HepG2 (cell line): ENCODE data around the gene TSPAN9. TPM values are rescaled to one million over a fixed set of nuclear protein-coding genes. Genes with fewer than 3 reads are reported as not detected.

Source experiments
- ATAC-seq: fragments of 200-7000 bp; cut with Tn5 transposase; 3 replicates; pipeline ENCODE4 v1.9.1; 2020; ENCODE audit warnings: mild to moderate bottlenecking, moderate library complexity
- BruUV-seq: library from RNA; stranded (reverse); fragments of 400-500 nt; replicated peaks from 2 replicates; lab custom pipeline; 2021; lab: Mats Ljungman, UMichigan
- CTCF ChIA-PET: fragments of 300-600 bp; formaldehyde crosslinking; extraction: SDS; loops from one replicate; lab custom pipeline; 2021; ENCODE audit warnings: low total read pairs, inconsistent platforms, low intra/inter-chr PET ratio; lab: Yijun Ruan, JAX
- POLR2A ChIA-PET: fragments of 350-600 bp; sonication (Branson Sonifier 250); formaldehyde crosslinking; loops from one replicate; lab custom pipeline; 2020; ENCODE audit warnings: antibody characterized with exemption, inconsistent platforms; lab: Yijun Ruan, JAX
- DNase-seq: peaks from one replicate; pipeline ENCODE4 v3.0.0-alpha.2; 2015; ENCODE audit warnings: low spot score
- FAIRE-seq: peaks from 3 replicates; lab custom pipeline; 2011; peaks lifted over from hg19 to GRCh38; lab: Jason Lieb, UNC
- H2AFZ ChIP-seq: one replicate; pipeline ENCODE4 v1.6.1; 2011; ENCODE audit warnings: low read length, inconsistent platforms
- H3K27ac ChIP-seq: fragments of 300-600 bp; 3 replicates; pipeline ENCODE4 v1.8.0; 2011; ENCODE audit warnings: mixed run types, mild to moderate bottlenecking, mixed read lengths, low read length, inconsistent platforms; ENCODE audit not compliant: insufficient read depth; ENCODE audit errors: extremely low read length
- H3K27me3 ChIP-seq, 2 experiments: fragments of 200-600 bp in 1 of 2; 2 replicates in 1 of 2; 3 replicates in 1 of 2; pipeline versions ENCODE4 v1.6.0 to v1.8.0; 2011; ENCODE audit warnings: low read length in 2 of 2, mild to moderate bottlenecking in 2 of 2, moderate library complexity in 2 of 2, inconsistent platforms in 1 of 2; ENCODE audit not compliant: insufficient read depth in 2 of 2, control insufficient read depth in 1 of 2
- H3K36me3 ChIP-seq, 2 experiments: fragments of 200-600 bp in 1 of 2; replicated peaks in 1 of 2; 2 replicates in 1 of 2; 3 replicates in 1 of 2; pipeline versions ENCODE4 v1.5.1 to v1.8.0; 2011; ENCODE audit warnings: low read length in 2 of 2, inconsistent platforms in 1 of 2; ENCODE audit not compliant: insufficient read depth in 2 of 2, control insufficient read depth in 1 of 2
- H3K4me1 ChIP-seq: 2 replicates; pipeline ENCODE4 v1.5.1; 2012; ENCODE audit warnings: low read length, inconsistent platforms; ENCODE audit not compliant: insufficient read depth
- H3K4me2 ChIP-seq: 2 replicates; pipeline ENCODE4 v1.6.0; 2011; ENCODE audit warnings: low read depth, low read length, inconsistent platforms
- H3K4me3 ChIP-seq, 3 experiments: fragments of 200-600 bp in 1 of 3; sonication (generic), shearing (Covaris generic) in 1 of 3; replicated peaks in 1 of 3; 2 replicates each; pipeline ENCODE4 v1.5.1; 2011 to 2016; ENCODE audit warnings: low read length in 3 of 3, inconsistent platforms in 2 of 3, low read depth in 2 of 3, mild to moderate bottlenecking in 2 of 3, control low read depth in 1 of 3, mixed read lengths in 1 of 3; ENCODE audit not compliant: insufficient read depth in 1 of 3
- H3K79me2 ChIP-seq: one replicate; pipeline ENCODE4 v1.6.1; 2011; ENCODE audit warnings: low read length, inconsistent platforms; ENCODE audit not compliant: insufficient read depth
- H3K9ac ChIP-seq: 2 replicates; pipeline ENCODE4 v1.6.0; 2011; ENCODE audit warnings: mild to moderate bottlenecking, low read depth, low read length, inconsistent platforms; ENCODE audit not compliant: insufficient read depth
- H3K9me3 ChIP-seq: 2 replicates; pipeline ENCODE4 v1.5.1; 2012; ENCODE audit warnings: mild to moderate bottlenecking, low read length
- H4K20me1 ChIP-seq: 2 replicates; pipeline ENCODE4 v1.6.0; 2011; ENCODE audit warnings: inconsistent platforms, mild to moderate bottlenecking, low read length, moderate library complexity; ENCODE audit not compliant: insufficient read depth
- KDM5B ChIP-seq: sonication (generic); formaldehyde crosslinking; IDR thresholded peaks from 2 replicates; pipeline ENCODE4 v1.4.0; 2020; ENCODE audit warnings: missing genetic modification reagents, mild to moderate bottlenecking, borderline replicate concordance
- NCOR1 ChIP-seq: fragments of 200-600 bp; sonication (generic); IDR thresholded peaks from 2 replicates; pipeline ENCODE4 v1.7.0; 2017; ENCODE audit warnings: antibody characterized with exemption, low read length, borderline replicate concordance
- NFIC ChIP-seq: IDR thresholded peaks from 2 replicates; pipeline ENCODE4 v1.6.1; 2012; ENCODE audit warnings: mild to moderate bottlenecking, low read length, inconsistent platforms
- PPARG ChIP-seq: conservative IDR thresholded peaks from 2 replicates; pipeline ENCODE4 v1.6.1; 2016; ENCODE audit warnings: missing biosample characterization, missing genetic modification reagents
- WGBS: methylation state at CpG from one replicate; pipeline ENCODE4 v1.1.6; 2017; ENCODE audit warnings: low lambda C conversion rate; 5-methylcytosine and 5-hydroxymethylcytosine counted together
- in situ Hi-C: cut with HindIII; loops from 2 replicates; pipeline ENCODE4 v1.10.0; 2017; ENCODE audit warnings: low pct_unique_long_range_greater_than_20kb; ENCODE audit not compliant: extremely low pct_ligation_motif_present
- intact Hi-C: fragments of 100-400 bp; cut with micrococcal nuclease; formaldehyde crosslinking; loops from one replicate; pipeline ENCODE4 v1.10.0; 2022; ENCODE audit not compliant: unreplicated experiment
- polyA plus RNA-seq, 8 experiments: library from polyadenylated mRNA; depleted of rRNA in 3 of 8; stranded (reverse) in 7 of 8; unstranded in 1 of 8; fragments of >200 nt; fragmentation: Illumina TruSeq in 4 of 8; extraction: Trizol in 4 of 8; gene quantifications; 2 replicates each; pipeline versions ENCODE4 v1.2.1 to v1.2.3, GENCODE V29; 2011 to 2016; ENCODE audit warnings: low read depth in 4 of 8, missing spikeins in 1 of 8, mixed read lengths in 1 of 8; ENCODE audit not compliant: insufficient read depth in 1 of 8
- total RNA-seq, 5 experiments: library from RNA; depleted of rRNA; stranded (reverse); fragments of >200 nt; fragmentation: Illumina TruSeq; extraction: Trizol; gene quantifications; 2 replicates each; pipeline ENCODE4 v1.2.3, GENCODE V29; 2016; ENCODE audit warnings: low read depth in 1 of 5
- TF ChIP-seq, protein P1 (sequence below): sonication (generic); formaldehyde crosslinking; IDR thresholded peaks from 2 replicates; pipeline ENCODE4 v1.5.0; 2020; ENCODE audit warnings: mild to moderate bottlenecking, missing genetic modification reagents
- TF ChIP-seq, protein P2 (sequence below): sonication (generic); formaldehyde crosslinking; IDR thresholded peaks from 2 replicates; pipeline ENCODE4 v1.4.0; 2020; ENCODE audit warnings: mild to moderate bottlenecking, missing genetic modification reagents
- TF ChIP-seq, protein P3 (sequence below): IDR thresholded peaks from 2 replicates; pipeline ENCODE4 v1.6.1; 2016; ENCODE audit warnings: missing compliant biosample characterization, missing genetic modification reagents, borderline replicate concordance
- TF ChIP-seq, protein P4 (sequence below): sonication (generic); formaldehyde crosslinking; IDR thresholded peaks from 2 replicates; pipeline ENCODE4 v1.4.0; 2020; ENCODE audit warnings: missing genetic modification reagents

Gene TSPAN9
- total and polyA plus RNA-seq, 2 of the 13 experiments (the other 11 are each of a cell fraction or from before 2014, with no cell fraction given), result 18.1 to 42.3 TPM

DNA sequence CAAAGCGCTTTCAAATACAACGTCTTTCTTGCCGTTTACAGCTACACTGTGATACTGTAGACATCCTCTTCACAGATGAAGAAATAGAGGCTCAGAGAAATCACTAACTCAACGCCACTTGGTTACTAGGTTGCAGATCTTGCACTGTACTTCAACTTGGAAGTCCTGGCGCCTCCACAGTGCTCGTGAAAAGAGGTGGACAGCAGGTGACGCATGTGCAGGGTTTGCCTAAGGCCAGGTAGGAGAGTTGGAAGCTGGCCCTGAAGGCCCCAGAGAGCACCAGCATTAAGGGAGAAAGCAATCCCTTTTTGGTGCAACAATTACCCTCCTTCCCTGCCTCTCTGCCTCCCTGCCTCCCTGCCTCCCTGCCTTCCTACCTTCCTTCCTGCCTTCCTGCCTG lies 22.8 kb upstream of the TSPAN9 start:
- no peak for ATAC-seq
- no TSS peak for BruUV-seq
- intact Hi-C loops, result no loop called here
- CTCF ChIA-PET, result no interaction called here
- Histone ChIP-seq H3K4me3 (no peak overlapping the region), H3K27me3 (no peaks in the 10 kb centered on the region), H3K36me3 (no peaks in the 10 kb centered on the region), H4K20me1 (no peaks in the 10 kb centered on the region), H3K9ac (no peak overlapping the region), H3K4me1 (peaks cover 30% of the 10 kb centered on the region), H3K9me3 (no peaks in the 10 kb centered on the region), H3K4me2 (no peak overlapping the region), H2AFZ (no peak overlapping the region), H3K79me2 (no peaks in the 10 kb centered on the region), H3K27ac (no peak overlapping the region)
- no peak for DNase-seq
- POLR2A ChIA-PET, result no interaction called here
- WGBS, result 60% methylated on average over 7 of the region's 7 CpGs
- in situ Hi-C loops, result no loop called here
- TF ChIP-seq KDM5B (CRISPR knock-in tag), result no peak
- TF ChIP-seq, protein P1, sequence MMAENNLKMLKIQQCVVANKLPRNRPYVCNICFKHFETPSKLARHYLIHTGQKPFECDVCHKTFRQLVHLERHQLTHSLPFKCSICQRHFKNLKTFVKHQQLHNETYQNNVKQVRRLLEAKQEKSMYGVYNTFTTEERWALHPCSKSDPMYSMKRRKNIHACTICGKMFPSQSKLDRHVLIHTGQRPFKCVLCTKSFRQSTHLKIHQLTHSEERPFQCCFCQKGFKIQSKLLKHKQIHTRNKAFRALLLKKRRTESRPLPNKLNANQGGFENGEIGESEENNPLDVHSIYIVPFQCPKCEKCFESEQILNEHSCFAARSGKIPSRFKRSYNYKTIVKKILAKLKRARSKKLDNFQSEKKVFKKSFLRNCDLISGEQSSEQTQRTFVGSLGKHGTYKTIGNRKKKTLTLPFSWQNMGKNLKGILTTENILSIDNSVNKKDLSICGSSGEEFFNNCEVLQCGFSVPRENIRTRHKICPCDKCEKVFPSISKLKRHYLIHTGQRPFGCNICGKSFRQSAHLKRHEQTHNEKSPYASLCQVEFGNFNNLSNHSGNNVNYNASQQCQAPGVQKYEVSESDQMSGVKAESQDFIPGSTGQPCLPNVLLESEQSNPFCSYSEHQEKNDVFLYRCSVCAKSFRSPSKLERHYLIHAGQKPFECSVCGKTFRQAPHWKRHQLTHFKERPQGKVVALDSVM (CRISPR knock-in tag), result peak; percentile 39; the same call in 1 of the 2 replicates
- FAIRE-seq, result no peak

DNA sequence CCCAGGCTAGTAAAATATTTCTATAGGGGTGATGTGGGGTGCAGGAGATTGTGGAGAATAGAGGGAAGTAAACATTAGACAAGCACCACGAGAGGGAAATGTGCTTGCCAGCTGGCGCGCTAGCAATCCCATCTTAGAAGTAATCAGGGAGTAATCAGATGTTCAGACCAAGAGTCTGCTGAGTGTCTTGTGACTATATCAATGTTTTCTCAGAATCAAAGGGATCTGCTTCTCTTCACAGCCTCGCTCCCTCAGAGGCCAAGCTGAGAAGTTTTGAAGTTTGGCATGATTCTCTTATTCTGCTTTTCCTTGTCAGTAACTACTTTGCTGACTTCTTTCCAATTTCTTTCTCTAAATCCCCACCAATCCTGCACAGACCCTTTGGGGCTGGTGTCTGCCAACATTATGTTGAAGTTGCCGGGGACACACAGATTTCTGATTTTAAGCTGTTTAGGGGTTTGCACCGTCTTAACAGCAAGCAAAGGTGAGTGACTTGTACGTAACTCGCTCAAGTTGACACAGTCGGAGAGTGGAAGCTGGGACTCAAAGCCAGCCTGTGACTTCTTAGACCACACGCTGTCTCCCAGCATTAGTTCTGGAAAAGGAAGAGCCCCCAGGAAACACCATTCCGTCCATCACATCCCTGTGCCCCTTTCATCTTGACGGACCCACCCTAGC lies 22.0 kb upstream of the TSPAN9 start:
- peak overlapping the region; percentile 34 for H3K4me2 ChIP-seq
- no peak overlapping the region for H3K27ac ChIP-seq
- H3K9ac ChIP-seq, result no peak overlapping the region
- no peaks in the 10 kb centered on the region for H4K20me1 ChIP-seq
- no TSS peak for BruUV-seq
- no peak for FAIRE-seq
- no peak for DNase-seq
- in situ Hi-C loops, result no loop called here
- whole genome bisulfite sequencing, result 39% methylated on average over 11 of the region's 12 CpGs
- H2AFZ ChIP-seq, result no peak overlapping the region
- H3K27me3 ChIP-seq, result no peaks in the 10 kb centered on the region
- no peak for ATAC-seq
- no peaks in the 10 kb centered on the region for H3K36me3 ChIP-seq
- intact Hi-C loops, result no loop called here
- no peaks in the 10 kb centered on the region for H3K9me3 ChIP-seq
- CTCF ChIA-PET, result no interaction called here
- no peaks in the 10 kb centered on the region for H3K79me2 ChIP-seq
- POLR2A ChIA-PET, result interaction anchor here (0.6 to 1.0 kb wide), 2 partner anchors 21 to 168 kb away, joined by 3 read pairs; no protein-coding TSS in a partner anchor
- peaks cover 22% of the 10 kb centered on the region for H3K4me1 ChIP-seq
- peak overlapping the region in 1 of 3 experiments; percentile 7; a peak in 1 of 6 replicates for H3K4me3 ChIP-seq
- TF ChIP-seq, protein P2, sequence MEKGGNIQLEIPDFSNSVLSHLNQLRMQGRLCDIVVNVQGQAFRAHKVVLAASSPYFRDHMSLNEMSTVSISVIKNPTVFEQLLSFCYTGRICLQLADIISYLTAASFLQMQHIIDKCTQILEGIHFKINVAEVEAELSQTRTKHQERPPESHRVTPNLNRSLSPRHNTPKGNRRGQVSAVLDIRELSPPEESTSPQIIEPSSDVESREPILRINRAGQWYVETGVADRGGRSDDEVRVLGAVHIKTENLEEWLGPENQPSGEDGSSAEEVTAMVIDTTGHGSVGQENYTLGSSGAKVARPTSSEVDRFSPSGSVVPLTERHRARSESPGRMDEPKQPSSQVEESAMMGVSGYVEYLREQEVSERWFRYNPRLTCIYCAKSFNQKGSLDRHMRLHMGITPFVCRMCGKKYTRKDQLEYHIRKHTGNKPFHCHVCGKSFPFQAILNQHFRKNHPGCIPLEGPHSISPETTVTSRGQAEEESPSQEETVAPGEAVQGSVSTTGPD (CRISPR knock-in tag), result no peak
- no peak for TF ChIP-seq NFIC
- TF ChIP-seq NCOR1, result no peak
- TF ChIP-seq, protein P3, sequence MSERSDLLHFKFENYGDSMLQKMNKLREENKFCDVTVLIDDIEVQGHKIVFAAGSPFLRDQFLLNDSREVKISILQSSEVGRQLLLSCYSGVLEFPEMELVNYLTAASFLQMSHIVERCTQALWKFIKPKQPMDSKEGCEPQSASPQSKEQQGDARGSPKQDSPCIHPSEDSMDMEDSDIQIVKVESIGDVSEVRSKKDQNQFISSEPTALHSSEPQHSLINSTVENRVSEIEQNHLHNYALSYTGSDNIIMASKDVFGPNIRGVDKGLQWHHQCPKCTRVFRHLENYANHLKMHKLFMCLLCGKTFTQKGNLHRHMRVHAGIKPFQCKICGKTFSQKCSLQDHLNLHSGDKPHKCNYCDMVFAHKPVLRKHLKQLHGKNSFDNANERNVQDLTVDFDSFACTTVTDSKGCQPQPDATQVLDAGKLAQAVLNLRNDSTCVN (CRISPR knock-in tag), result no peak
- TF ChIP-seq, protein P4, sequence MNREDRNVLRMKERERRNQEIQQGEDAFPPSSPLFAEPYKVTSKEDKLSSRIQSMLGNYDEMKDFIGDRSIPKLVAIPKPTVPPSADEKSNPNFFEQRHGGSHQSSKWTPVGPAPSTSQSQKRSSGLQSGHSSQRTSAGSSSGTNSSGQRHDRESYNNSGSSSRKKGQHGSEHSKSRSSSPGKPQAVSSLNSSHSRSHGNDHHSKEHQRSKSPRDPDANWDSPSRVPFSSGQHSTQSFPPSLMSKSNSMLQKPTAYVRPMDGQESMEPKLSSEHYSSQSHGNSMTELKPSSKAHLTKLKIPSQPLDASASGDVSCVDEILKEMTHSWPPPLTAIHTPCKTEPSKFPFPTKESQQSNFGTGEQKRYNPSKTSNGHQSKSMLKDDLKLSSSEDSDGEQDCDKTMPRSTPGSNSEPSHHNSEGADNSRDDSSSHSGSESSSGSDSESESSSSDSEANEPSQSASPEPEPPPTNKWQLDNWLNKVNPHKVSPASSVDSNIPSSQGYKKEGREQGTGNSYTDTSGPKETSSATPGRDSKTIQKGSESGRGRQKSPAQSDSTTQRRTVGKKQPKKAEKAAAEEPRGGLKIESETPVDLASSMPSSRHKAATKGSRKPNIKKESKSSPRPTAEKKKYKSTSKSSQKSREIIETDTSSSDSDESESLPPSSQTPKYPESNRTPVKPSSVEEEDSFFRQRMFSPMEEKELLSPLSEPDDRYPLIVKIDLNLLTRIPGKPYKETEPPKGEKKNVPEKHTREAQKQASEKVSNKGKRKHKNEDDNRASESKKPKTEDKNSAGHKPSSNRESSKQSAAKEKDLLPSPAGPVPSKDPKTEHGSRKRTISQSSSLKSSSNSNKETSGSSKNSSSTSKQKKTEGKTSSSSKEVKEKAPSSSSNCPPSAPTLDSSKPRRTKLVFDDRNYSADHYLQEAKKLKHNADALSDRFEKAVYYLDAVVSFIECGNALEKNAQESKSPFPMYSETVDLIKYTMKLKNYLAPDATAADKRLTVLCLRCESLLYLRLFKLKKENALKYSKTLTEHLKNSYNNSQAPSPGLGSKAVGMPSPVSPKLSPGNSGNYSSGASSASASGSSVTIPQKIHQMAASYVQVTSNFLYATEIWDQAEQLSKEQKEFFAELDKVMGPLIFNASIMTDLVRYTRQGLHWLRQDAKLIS (CRISPR knock-in tag), result no peak
- no peak for TF ChIP-seq PPARG (CRISPR knock-in tag)
